Stimulated activated CD8-positive, alpha-beta memory T cell treated with anti-CD3 and anti-CD28 coated beads, Interleukin-2, amount 100 ng/mL, for 48 hours (primary cell): Measurements from ENCODE around the gene ANTXR2.

Experiments
- DNase-seq, 2 donors: peaks; one replicate each; pipeline ENCODE4 v3.0.0-alpha.2; 2020; ENCODE audit warnings: low read depth in 2 of 2

ANTXR2 gene

GRCh38 chr4:79869597-79870237 is 203.3 kb downstream of the ANTXR2 start:
- no peak for DNase-seq

DNA sequence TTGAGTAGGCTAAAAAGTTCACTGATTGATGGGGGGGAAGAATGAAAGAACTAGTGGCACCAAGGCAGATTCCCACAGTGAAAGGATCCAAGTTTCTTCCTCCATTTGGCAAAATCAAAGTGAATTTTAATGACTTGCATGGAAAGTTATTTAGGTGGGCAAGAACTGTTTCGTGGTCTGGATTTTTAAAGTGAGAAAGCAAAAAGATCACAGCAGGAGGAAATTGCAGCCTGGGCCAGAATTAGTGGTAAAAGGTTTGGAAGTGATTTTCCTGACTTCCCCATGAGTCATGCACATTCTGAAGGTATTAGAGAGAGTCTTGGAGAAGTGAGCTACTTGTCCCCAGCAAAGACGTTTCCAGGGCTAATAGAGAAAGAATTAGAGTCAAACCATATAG is 207.8 kb downstream of the ANTXR2 start:
- DNase-seq: no peak

DNA sequence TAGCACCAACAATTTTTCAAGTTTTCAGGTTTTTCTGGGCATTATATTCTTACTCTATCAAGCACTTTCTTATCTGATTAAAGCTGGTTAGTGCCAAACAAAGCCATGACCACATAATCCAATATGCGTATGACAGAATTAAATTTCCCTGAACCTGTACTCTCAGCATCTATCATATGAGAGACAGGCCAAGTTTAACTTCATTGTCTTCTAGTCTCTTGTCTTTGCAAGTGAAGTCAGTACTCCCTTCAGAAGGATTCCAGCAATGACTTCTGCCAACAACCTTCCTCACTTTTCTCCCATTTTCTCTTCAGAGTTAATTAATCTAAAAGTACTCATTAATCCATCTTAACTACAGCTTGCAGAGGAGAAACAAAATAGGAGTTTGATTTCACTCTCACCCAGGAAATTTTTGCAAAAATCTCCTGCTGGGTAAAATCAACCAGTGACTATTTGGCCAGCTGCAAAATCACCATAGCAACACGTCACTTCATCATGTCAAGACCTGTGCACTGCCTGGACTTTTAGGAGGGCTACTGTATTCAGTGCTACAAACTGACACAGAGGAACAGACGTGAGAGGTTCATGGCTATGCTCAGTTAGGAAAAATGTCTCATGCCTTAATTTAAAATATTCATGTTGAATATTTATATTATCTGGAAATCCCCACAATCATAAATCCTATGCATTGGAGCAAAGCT is 208.4 kb downstream of the ANTXR2 start:
- no peak for DNase-seq

DNA sequence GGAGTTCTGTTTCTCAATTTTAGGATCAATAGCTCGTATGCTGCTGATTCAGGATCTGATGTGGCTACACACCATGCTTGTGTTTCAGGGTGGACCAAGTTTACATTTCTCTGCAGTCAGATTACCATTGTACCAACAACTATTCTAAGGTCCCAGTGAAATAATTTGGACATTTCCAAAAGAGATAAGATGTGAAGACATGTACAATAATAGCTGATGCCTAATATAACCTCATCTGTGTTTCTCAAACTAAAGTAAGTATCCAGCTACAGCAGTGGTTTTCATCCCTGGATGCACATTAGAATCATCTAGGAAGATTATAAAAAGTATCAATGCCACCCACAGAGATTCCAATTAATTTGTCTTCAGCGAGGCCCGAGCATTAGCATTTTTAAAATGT is 209.7 kb downstream of the ANTXR2 start:
- DNase-seq: no peak

GRCh38 chr4:79862821-79863220 is 210.2 kb downstream of the ANTXR2 start:
- no peak for DNase-seq

- no peak for DNase-seq
These were observed 215.2 kb downstream of the ANTXR2 start for GRCh38 chr4:79857811-79858210.

- DNase-seq: no peak
These were observed 216.8 kb downstream of the ANTXR2 start for GRCh38 chr4:79856196-79856595.

GRCh38 chr4:79854856-79855502 is 218.1 kb downstream of the ANTXR2 start:
- no peak for DNase-seq

- DNase-seq: no peak
These were observed 220.7 kb downstream of the ANTXR2 start for GRCh38 chr4:79852305-79852730.

GRCh38 chr4:79851625-79852304 is 221.3 kb downstream of the ANTXR2 start:
- DNase-seq: no peak
